ENCODE data around the gene PAQR3.

PAQR3 gene

DNA sequence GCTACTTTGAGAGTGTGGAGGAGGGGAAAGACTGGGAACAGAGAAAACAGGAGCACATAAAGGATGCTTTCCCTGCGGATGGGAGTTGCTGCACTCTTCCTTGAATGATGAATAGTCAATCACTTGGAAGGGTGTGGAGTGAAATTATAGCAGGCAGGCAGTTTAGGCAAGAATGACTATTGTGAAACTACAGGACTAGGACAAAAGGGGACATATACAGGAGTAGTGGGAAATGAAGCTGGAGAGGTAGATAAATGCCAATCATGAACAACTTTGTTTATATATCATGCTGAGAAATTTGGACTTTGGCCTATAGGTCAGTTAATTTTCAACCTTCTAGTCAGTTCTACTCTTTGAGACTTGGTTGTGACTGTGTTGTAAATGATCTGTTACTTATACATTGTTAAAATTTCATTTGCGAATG is 76.9 kb downstream of the PAQR3 start:
- DNase-seq: no peak

All from anterior cingulate cortex (tissue), 58 donors.